ENCODE measurements around the gene TMEM150C. TPM values are rescaled to one million over a fixed set of nuclear protein-coding genes. Genes with fewer than 3 reads are reported as not detected.
A peak's percentile ranks its signal among the peaks of the same experiment; 100 is the strongest.

TMEM150C gene
- total RNA-seq, 1 donor from 2014 or later: not detected

- DNase-seq (ENCODE audit: low spot score): no peak
- intact Hi-C loops (cut with micrococcal nuclease): no loop called here
- Mint-ChIP-seq H3K27ac (no peak overlapping the region), H3K4me1 (ENCODE audit: low read depth) (peaks cover 24% of the 10 kb centered on the region), H3K36me3 (ENCODE audit: low read depth) (peaks cover 36% of the 10 kb centered on the region), H3K27me3 (ENCODE audit: insufficient read depth) (no peaks in the 10 kb centered on the region), H3K4me3 (no peak overlapping the region), H3K9me3 (no peaks in the 10 kb centered on the region)
Measured at GRCh38 chr4:82447886-82448285, 113.9 kb downstream of the TMEM150C start.

- Mint-ChIP-seq H3K4me3 (no peak overlapping the region), H3K36me3 (ENCODE audit: low read depth) (peaks cover 27% of the 10 kb centered on the region), H3K9me3 (no peaks in the 10 kb centered on the region), H3K27ac (no peak overlapping the region), H3K4me1 (ENCODE audit: low read depth) (peaks cover 44% of the 10 kb centered on the region), H3K27me3 (ENCODE audit: insufficient read depth) (no peaks in the 10 kb centered on the region)
- DNase-seq (ENCODE audit: low spot score): no peak
- intact Hi-C loops (cut with micrococcal nuclease): loop anchor here (10.0 kb wide), 1 partner anchor 776 kb away; no protein-coding TSS in a partner anchor
Measured at GRCh38 chr4:82439088-82439487, 122.7 kb downstream of the TMEM150C start.

DNA sequence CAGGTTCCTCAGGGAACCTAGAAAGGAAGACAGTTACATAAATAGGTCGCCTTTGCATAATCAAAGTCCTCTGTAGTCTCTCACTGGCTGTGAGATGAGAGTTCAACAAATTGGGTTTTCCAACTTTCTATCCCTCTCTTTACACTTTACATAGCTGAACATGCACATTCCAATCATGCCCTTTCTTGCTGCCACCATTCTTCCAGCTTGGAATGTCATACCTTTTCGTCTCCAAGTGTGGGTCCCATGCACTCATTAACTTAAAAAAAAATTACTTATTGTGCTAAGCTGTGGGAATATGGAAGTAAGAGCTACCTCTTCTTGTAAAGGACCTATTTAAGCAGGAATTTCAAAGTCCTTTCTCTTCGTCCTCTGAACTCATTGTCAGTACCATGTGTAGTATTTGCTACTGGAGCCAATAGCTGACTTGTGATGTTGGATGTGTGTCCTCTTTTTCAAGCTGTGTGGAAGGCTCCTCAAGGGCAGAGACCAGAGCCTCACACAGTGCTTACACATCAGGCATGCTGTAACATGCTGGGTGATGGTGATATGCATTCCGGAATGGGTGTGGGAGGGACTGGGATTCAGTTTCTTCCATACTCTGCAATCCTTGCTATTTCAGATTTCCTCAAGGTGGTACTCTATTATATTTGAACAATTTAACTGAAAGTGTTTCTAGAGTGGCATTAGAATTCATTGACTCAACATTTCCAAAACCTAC lies 124.3 kb downstream of the TMEM150C start:
- Mint-ChIP-seq H3K4me3 (no peak overlapping the region), H3K27ac (no peak overlapping the region), H3K4me1 (ENCODE audit: low read depth) (peaks cover 60% of the 10 kb centered on the region), H3K27me3 (ENCODE audit: insufficient read depth) (no peaks in the 10 kb centered on the region), H3K36me3 (ENCODE audit: low read depth) (peaks cover 36% of the 10 kb centered on the region), H3K9me3 (no peaks in the 10 kb centered on the region)
- DNase-seq (ENCODE audit: low spot score): no peak
- intact Hi-C loops (cut with micrococcal nuclease): loop anchor here (10.0 kb wide), 1 partner anchor 777 kb away; no protein-coding TSS in a partner anchor

- intact Hi-C loops (cut with micrococcal nuclease): loop anchor here (10.0 kb wide), 1 partner anchor 778 kb away; no protein-coding TSS in a partner anchor
- Mint-ChIP-seq H3K27ac (no peak overlapping the region), H3K36me3 (ENCODE audit: low read depth) (peaks cover 33% of the 10 kb centered on the region), H3K9me3 (no peaks in the 10 kb centered on the region), H3K4me3 (no peak overlapping the region), H3K27me3 (ENCODE audit: insufficient read depth) (no peaks in the 10 kb centered on the region), H3K4me1 (ENCODE audit: low read depth) (peaks cover 67% of the 10 kb centered on the region)
- DNase-seq (ENCODE audit: low spot score): no peak
Measured at GRCh38 chr4:82436780-82437179, 125.0 kb downstream of the TMEM150C start.

- Mint-ChIP-seq H3K4me3 (no peak overlapping the region), H3K4me1 (ENCODE audit: low read depth) (peaks cover 71% of the 10 kb centered on the region), H3K27ac (no peak overlapping the region), H3K9me3 (no peaks in the 10 kb centered on the region), H3K27me3 (ENCODE audit: insufficient read depth) (no peaks in the 10 kb centered on the region), H3K36me3 (ENCODE audit: low read depth) (peaks cover 38% of the 10 kb centered on the region)
- no peak for DNase-seq (ENCODE audit: low spot score)
- intact Hi-C loops (cut with micrococcal nuclease): loop anchor here (10.0 kb wide), 1 partner anchor 779 kb away; no protein-coding TSS in a partner anchor
Measured at GRCh38 chr4:82436130-82436529, 125.7 kb downstream of the TMEM150C start.

- no peak for DNase-seq (ENCODE audit: low spot score)
- Mint-ChIP-seq H3K36me3 (ENCODE audit: low read depth) (peaks cover 36% of the 10 kb centered on the region), H3K9me3 (no peaks in the 10 kb centered on the region), H3K4me3 (no peak overlapping the region), H3K27ac (peak overlapping the region; percentile 66), H3K27me3 (ENCODE audit: insufficient read depth) (no peaks in the 10 kb centered on the region), H3K4me1 (ENCODE audit: low read depth) (peaks cover 71% of the 10 kb centered on the region)
- intact Hi-C loops (cut with micrococcal nuclease): loop anchor here (5.0 to 10.0 kb wide), 2 partner anchors 780 to 963 kb away; partner anchors contain the start of gene RASGEF1B
Measured at GRCh38 chr4:82434949-82435348, 126.8 kb downstream of the TMEM150C start.

DNA sequence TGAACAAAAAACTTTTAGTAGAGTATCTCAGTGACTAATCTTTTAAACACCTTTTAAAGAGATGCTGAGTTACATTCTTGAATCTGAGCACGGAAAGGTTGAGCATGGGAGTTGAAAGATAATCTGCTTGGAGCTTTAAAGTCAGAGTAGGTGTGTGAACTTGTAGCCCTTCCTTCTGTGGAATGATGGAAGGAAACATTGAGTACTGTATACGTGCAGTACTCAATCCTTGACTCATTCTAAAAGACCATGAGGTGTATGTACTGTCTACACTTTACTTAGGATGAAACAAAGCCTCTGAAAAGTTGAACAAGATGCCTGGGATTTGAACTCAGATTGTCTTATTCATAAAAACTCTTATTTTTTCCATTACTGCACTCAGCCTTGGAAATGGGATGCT lies 128.0 kb downstream of the TMEM150C start:
- Mint-ChIP-seq H3K27me3 (ENCODE audit: insufficient read depth) (no peaks in the 10 kb centered on the region), H3K27ac (peak overlapping the region; percentile 74), H3K9me3 (no peaks in the 10 kb centered on the region), H3K4me3 (peak overlapping the region; percentile 54), H3K36me3 (ENCODE audit: low read depth) (peaks cover 35% of the 10 kb centered on the region), H3K4me1 (ENCODE audit: low read depth) (peaks cover 60% of the 10 kb centered on the region)
- no peak for DNase-seq (ENCODE audit: low spot score)
- intact Hi-C loops (cut with micrococcal nuclease): loop anchor here (5.0 to 10.0 kb wide), 2 partner anchors 781 to 961 kb away; partner anchors contain the start of gene RASGEF1B

Other genes with a start within 250 kb of the TMEM150C start
- gene HNRNPD, start 188.0 kb downstream of the TMEM150C start, total RNA-seq: 434 and 438 TPM in 2 replicates
- 498 and 514 TPM in 2 replicates for gene HNRNPDL, start 131.5 kb downstream of the TMEM150C start, total RNA-seq
- gene ENOPH1, start 131.4 kb downstream of the TMEM150C start, total RNA-seq: 60.8 and 61.5 TPM in 2 replicates
- 0.44 and 0.70 TPM in 2 replicates for gene SCD5, start 236.8 kb upstream of the TMEM150C start, total RNA-seq